DND-41 (cell line): ENCODE data around the gene PRSS56.

Source experiments
- ATAC-seq: fragments of 200-7000 bp; cut with Tn5 transposase; 3 replicates; pipeline ENCODE4 v1.9.1; 2021; ENCODE audit warnings: low read depth; ENCODE audit not compliant: insufficient read depth
- DNase-seq: peaks from one replicate; pipeline ENCODE4 v3.0.0-alpha.2; 2020
- H2AFZ ChIP-seq: 2 replicates; pipeline ENCODE4 v1.6.0; 2012; ENCODE audit warnings: low read depth, low read length
- H3K27ac ChIP-seq: 2 replicates; pipeline ENCODE4 v1.5.1; 2012; ENCODE audit warnings: low read length, inconsistent platforms
- H3K27me3 ChIP-seq: fragments of 200-600 bp; sonication (generic); 2 replicates; pipeline ENCODE4 v1.6.0; 2012; ENCODE audit warnings: low read length, mild to moderate bottlenecking, inconsistent platforms; ENCODE audit not compliant: insufficient read depth, poor library complexity
- H3K36me3 ChIP-seq: 2 replicates; pipeline ENCODE4 v1.5.1; 2012; ENCODE audit warnings: low read length, inconsistent platforms; ENCODE audit not compliant: insufficient read depth
- H3K4me1 ChIP-seq: 2 replicates; pipeline ENCODE4 v1.5.1; 2012; ENCODE audit warnings: mild to moderate bottlenecking, low read length; ENCODE audit not compliant: insufficient read depth
- H3K4me2 ChIP-seq: 2 replicates; pipeline ENCODE4 v1.6.0; 2012; ENCODE audit warnings: mild to moderate bottlenecking, moderate library complexity, low read length, inconsistent platforms; ENCODE audit not compliant: insufficient read depth
- H3K4me3 ChIP-seq, 2 experiments: fragments of 200-600 bp in 1 of 2; shearing (Covaris generic) in 1 of 2; 2 replicates each; pipeline ENCODE4 v1.5.1; 2012 to 2016; ENCODE audit warnings: inconsistent platforms in 2 of 2, low read length in 2 of 2, mild to moderate bottlenecking in 2 of 2, low read depth in 1 of 2, moderate library complexity in 1 of 2
- H3K79me2 ChIP-seq: 2 replicates; pipeline ENCODE4 v1.6.0; 2012; ENCODE audit warnings: low read length, inconsistent platforms; ENCODE audit not compliant: insufficient read depth
- H3K9ac ChIP-seq: 2 replicates; pipeline ENCODE4 v1.6.0; 2012; ENCODE audit warnings: low read depth, mild to moderate bottlenecking, inconsistent platforms, low read length, moderate library complexity
- H3K9me3 ChIP-seq: 2 replicates; pipeline ENCODE4 v1.5.1; 2012; ENCODE audit warnings: low read length, moderate library complexity, mild to moderate bottlenecking, inconsistent platforms; ENCODE audit not compliant: insufficient read depth, severe bottlenecking
- H4K20me1 ChIP-seq: 2 replicates; pipeline ENCODE4 v1.6.0; 2012; ENCODE audit warnings: low read length; ENCODE audit not compliant: insufficient read depth
- EZH2 ChIP-seq: IDR thresholded peaks from 3 replicates; pipeline ENCODE4 v1.6.1; 2012; ENCODE audit warnings: borderline replicate concordance, low read depth, mild to moderate bottlenecking, moderate library complexity, low read length, inconsistent platforms; ENCODE audit not compliant: severe bottlenecking
- TF ChIP-seq, protein P1 (sequence below): IDR thresholded peaks from 2 replicates; pipeline ENCODE4 v1.5.1; 2012; ENCODE audit warnings: borderline replicate concordance, low read length, moderate library complexity, mild to moderate bottlenecking; ENCODE audit not compliant: poor library complexity, severe bottlenecking; ENCODE audit errors: extremely low read depth

Gene PRSS56

GRCh38 chr2:232525791-232526371 lies 5.7 kb downstream of the PRSS56 start, which contains the start of gene CHRND:
Gene CHRND, plus strand, starts transcription at chr2:232526160. Its CDS starts 56 bp downstream, at chr2:232526216.
- Histone ChIP-seq H2AFZ (no peak within 1 kb of the TSS), H3K27ac (no peak within 1 kb of the TSS), H3K9me3 (no peaks in the 10 kb centered on the region), H3K4me2 (no peak within 1 kb of the TSS), H3K79me2 (no peaks in the 10 kb centered on the region), H3K27me3 (no peaks in the 10 kb centered on the region), H3K36me3 (no peaks in the 10 kb centered on the region), H3K9ac (no peak within 1 kb of the TSS), H3K4me1 (peaks cover 5% of the 10 kb centered on the region), H3K4me3 (no peak within 1 kb of the TSS), H4K20me1 (no peaks in the 10 kb centered on the region)
- no peak for TF ChIP-seq EZH2
- TF ChIP-seq, protein P1, sequence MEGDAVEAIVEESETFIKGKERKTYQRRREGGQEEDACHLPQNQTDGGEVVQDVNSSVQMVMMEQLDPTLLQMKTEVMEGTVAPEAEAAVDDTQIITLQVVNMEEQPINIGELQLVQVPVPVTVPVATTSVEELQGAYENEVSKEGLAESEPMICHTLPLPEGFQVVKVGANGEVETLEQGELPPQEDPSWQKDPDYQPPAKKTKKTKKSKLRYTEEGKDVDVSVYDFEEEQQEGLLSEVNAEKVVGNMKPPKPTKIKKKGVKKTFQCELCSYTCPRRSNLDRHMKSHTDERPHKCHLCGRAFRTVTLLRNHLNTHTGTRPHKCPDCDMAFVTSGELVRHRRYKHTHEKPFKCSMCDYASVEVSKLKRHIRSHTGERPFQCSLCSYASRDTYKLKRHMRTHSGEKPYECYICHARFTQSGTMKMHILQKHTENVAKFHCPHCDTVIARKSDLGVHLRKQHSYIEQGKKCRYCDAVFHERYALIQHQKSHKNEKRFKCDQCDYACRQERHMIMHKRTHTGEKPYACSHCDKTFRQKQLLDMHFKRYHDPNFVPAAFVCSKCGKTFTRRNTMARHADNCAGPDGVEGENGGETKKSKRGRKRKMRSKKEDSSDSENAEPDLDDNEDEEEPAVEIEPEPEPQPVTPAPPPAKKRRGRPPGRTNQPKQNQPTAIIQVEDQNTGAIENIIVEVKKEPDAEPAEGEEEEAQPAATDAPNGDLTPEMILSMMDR, result no peak
- ATAC-seq (no peak), DNase-seq (no peak)

DNA sequence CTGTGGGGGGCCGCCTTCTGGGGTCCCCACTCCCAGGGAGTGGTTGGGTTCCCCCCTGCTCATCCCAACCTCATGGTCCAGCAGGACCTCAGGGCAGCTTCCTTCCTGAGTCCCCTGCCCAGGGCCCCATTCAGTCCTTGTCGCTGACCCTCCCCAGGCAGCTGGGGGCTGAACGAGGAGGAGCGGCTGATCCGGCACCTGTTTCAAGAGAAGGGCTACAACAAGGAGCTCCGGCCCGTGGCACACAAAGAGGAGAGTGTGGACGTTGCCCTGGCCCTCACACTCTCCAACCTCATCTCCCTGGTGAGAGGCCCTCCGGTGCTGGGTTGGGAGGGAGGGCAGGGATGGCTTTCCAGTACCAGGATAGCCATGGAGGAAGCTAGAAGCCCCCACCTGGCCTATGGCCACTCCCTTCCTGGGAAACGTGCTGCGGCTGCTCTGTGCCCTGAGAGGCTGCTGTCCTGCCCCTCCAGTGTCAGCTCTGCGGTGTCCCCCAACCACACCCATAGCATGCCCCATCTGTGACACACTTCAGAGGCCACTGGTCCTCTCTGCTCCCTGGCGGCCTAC lies 6.3 kb downstream of the PRSS56 start:
- H3K4me3 ChIP-seq, result no peak overlapping the region

GRCh38 chr2:232527905-232528470 lies 7.8 kb downstream of the PRSS56 start:
- Histone ChIP-seq H3K4me1 (peaks cover 3% of the 10 kb centered on the region; the same call in 1 of the 2 replicates), H3K9me3 (no peaks in the 10 kb centered on the region), H3K27ac (no peak overlapping the region), H3K36me3 (no peaks in the 10 kb centered on the region), H3K9ac (no peak overlapping the region), H3K4me3 (no peak overlapping the region), H4K20me1 (no peaks in the 10 kb centered on the region), H2AFZ (no peak overlapping the region), H3K4me2 (no peak overlapping the region), H3K27me3 (no peaks in the 10 kb centered on the region), H3K79me2 (no peaks in the 10 kb centered on the region)
- DNase-seq, result no peak
- no peak for TF ChIP-seq EZH2
- TF ChIP-seq, protein P1, result no peak
- no peak for ATAC-seq

More for the DNA sequence above, 6.3 kb downstream of the PRSS56 start:
- Histone ChIP-seq H2AFZ (no peak overlapping the region), H3K9me3 (no peaks in the 10 kb centered on the region), H3K4me2 (no peak overlapping the region), H3K9ac (no peak overlapping the region), H3K27ac (no peak overlapping the region), H3K79me2 (no peaks in the 10 kb centered on the region), H4K20me1 (no peaks in the 10 kb centered on the region), H3K4me1 (peaks cover 5% of the 10 kb centered on the region), H3K36me3 (no peaks in the 10 kb centered on the region), H3K27me3 (no peaks in the 10 kb centered on the region)
- DNase-seq, result no peak
- TF ChIP-seq EZH2, result no peak
- TF ChIP-seq, protein P1, result no peak
- ATAC-seq, result no peak
